Activated CD4-positive, alpha-beta T cell treated with anti-CD3 and anti-CD28 coated beads, Interleukin-2, amount 10 ng/mL, durations not matched to agents 7 days and 5 days (primary cell): ENCODE results near the gene CIB1. TPM values are rescaled to one million over a fixed set of nuclear protein-coding genes. Genes with fewer than 3 reads are reported as not detected.

Experiments
- CTCF ChIA-PET: fragments of 350-600 bp; sonication (Branson Sonifier 250); formaldehyde crosslinking; loops from one replicate; lab custom pipeline; 2021; ENCODE audit warnings: antibody characterized with exemption; lab: Charles Lee
- POLR2A ChIA-PET: fragments of 350-600 bp; sonication (Branson Sonifier 250); formaldehyde crosslinking; loops from one replicate; lab custom pipeline; 2021; ENCODE audit warnings: antibody characterized with exemption; lab: Charles Lee
- DNase-seq: peaks from one replicate; pipeline ENCODE4 v3.0.0-alpha.2; 2020
- H3K27ac Mint-ChIP-seq: one replicate; pipeline ENCODE4 v1.8.0; 2021; ENCODE audit warnings: mild to moderate bottlenecking, moderate library complexity, mixed read lengths
- H3K27me3 Mint-ChIP-seq: one replicate; pipeline ENCODE4 v1.8.0; 2021; ENCODE audit warnings: mixed read lengths
- H3K36me3 Mint-ChIP-seq: one replicate; pipeline ENCODE4 v1.8.0; 2021; ENCODE audit warnings: low read depth, mixed read lengths
- H3K4me1 Mint-ChIP-seq: one replicate; pipeline ENCODE4 v1.8.0; 2021; ENCODE audit warnings: mixed read lengths
- H3K4me3 Mint-ChIP-seq: one replicate; pipeline ENCODE4 v1.8.0; 2021; ENCODE audit warnings: mild to moderate bottlenecking, moderate library complexity, mixed read lengths
- H3K9me3 Mint-ChIP-seq: one replicate; pipeline ENCODE4 v1.8.0; 2021; ENCODE audit warnings: mixed read lengths
- total RNA-seq, 2 experiments: library from RNA; stranded (reverse); gene quantifications; one replicate each; pipeline ENCODE4 v1.2.3, GENCODE V29; 2021

Gene CIB1
- total RNA-seq, 2 experiments from 2014 or later = 75.4 to 83.5 TPM

GRCh38 chr15:90211440-90212143 is 22.1 kb downstream of the CIB1 start:
- Mint-ChIP-seq H3K27ac (no peak overlapping the region), H3K9me3 (no peaks in the 10 kb centered on the region), H3K4me1 (peaks cover 31% of the 10 kb centered on the region), H3K4me3 (no peak overlapping the region), H3K36me3 (peaks cover 3% of the 10 kb centered on the region), H3K27me3 (no peaks in the 10 kb centered on the region)
- ChIA-PET CTCF (interaction anchor here (1.1 kb wide), 1 partner anchor 10 kb away, joined by 3 read pairs; no protein-coding TSS in a partner anchor), POLR2A (no interaction called here)
- DNase-seq = no peak

GRCh38 chr15:90211009-90211408 is 22.7 kb downstream of the CIB1 start:
- ChIA-PET CTCF (no interaction called here), POLR2A (no interaction called here)
- peaks cover 29% of the 10 kb centered on the region for H3K4me1 Mint-ChIP-seq
- no peaks in the 10 kb centered on the region for H3K9me3 Mint-ChIP-seq
- DNase-seq = no peak
- H3K27me3 Mint-ChIP-seq = no peaks in the 10 kb centered on the region
- H3K27ac Mint-ChIP-seq = no peak overlapping the region
- H3K4me3 Mint-ChIP-seq = no peak overlapping the region
- peaks cover 3% of the 10 kb centered on the region for H3K36me3 Mint-ChIP-seq

- Mint-ChIP-seq H3K9me3 (no peaks in the 10 kb centered on the region), H3K27ac (peak overlapping the region; percentile 43), H3K4me3 (no peak overlapping the region), H3K36me3 (peaks cover 3% of the 10 kb centered on the region), H3K4me1 (peaks cover 29% of the 10 kb centered on the region), H3K27me3 (no peaks in the 10 kb centered on the region)
- CTCF ChIA-PET = no interaction called here
- POLR2A ChIA-PET = no interaction called here
- DNase-seq = no peak
Measured at GRCh38 chr15:90210593-90210992, 23.1 kb downstream of the CIB1 start.

- CTCF ChIA-PET = no interaction called here
- POLR2A ChIA-PET = no interaction called here
- H3K27me3 Mint-ChIP-seq = no peaks in the 10 kb centered on the region
- peaks cover 25% of the 10 kb centered on the region for H3K4me1 Mint-ChIP-seq
- no peak overlapping the region for H3K27ac Mint-ChIP-seq
- no peaks in the 10 kb centered on the region for H3K9me3 Mint-ChIP-seq
- peaks cover 3% of the 10 kb centered on the region for H3K36me3 Mint-ChIP-seq
- H3K4me3 Mint-ChIP-seq = no peak overlapping the region
- DNase-seq = no peak
Measured at GRCh38 chr15:90209591-90209990, 24.1 kb downstream of the CIB1 start.

GRCh38 chr15:90208356-90208755 is 25.4 kb downstream of the CIB1 start:
- Mint-ChIP-seq H3K36me3 (peaks cover 3% of the 10 kb centered on the region), H3K27ac (no peak overlapping the region), H3K4me3 (no peak overlapping the region), H3K27me3 (no peaks in the 10 kb centered on the region), H3K4me1 (peaks cover 22% of the 10 kb centered on the region), H3K9me3 (no peaks in the 10 kb centered on the region)
- DNase-seq = no peak
- POLR2A ChIA-PET = no interaction called here
- CTCF ChIA-PET = interaction anchor here (0.6 kb wide), 2 partner anchors 14 to 197 kb away, joined by 3 to 5 read pairs; no protein-coding TSS in a partner anchor

GRCh38 chr15:90207252-90207651 is 26.5 kb downstream of the CIB1 start:
- Mint-ChIP-seq H3K4me3 (no peak overlapping the region), H3K27ac (no peak overlapping the region), H3K4me1 (peaks cover 33% of the 10 kb centered on the region), H3K27me3 (peaks cover 5% of the 10 kb centered on the region), H3K9me3 (no peaks in the 10 kb centered on the region), H3K36me3 (peaks cover 3% of the 10 kb centered on the region)
- DNase-seq = no peak
- ChIA-PET CTCF (interaction anchor here (0.7 kb wide), 1 partner anchor 18 kb away, joined by 3 read pairs; no protein-coding TSS in a partner anchor), POLR2A (no interaction called here)

GRCh38 chr15:90205886-90206285 is 27.9 kb downstream of the CIB1 start:
- POLR2A ChIA-PET = no interaction called here
- Mint-ChIP-seq H3K27me3 (peaks cover 5% of the 10 kb centered on the region), H3K4me3 (no peak overlapping the region), H3K9me3 (no peaks in the 10 kb centered on the region), H3K27ac (no peak overlapping the region), H3K4me1 (peaks cover 30% of the 10 kb centered on the region), H3K36me3 (peaks cover 3% of the 10 kb centered on the region)
- no peak for DNase-seq
- CTCF ChIA-PET = interaction anchor here (0.8 to 1.0 kb wide), 2 partner anchors 11 to 14 kb away, joined by 3 to 4 read pairs; no protein-coding TSS in a partner anchor

- Mint-ChIP-seq H3K9me3 (no peaks in the 10 kb centered on the region), H3K4me3 (no peak overlapping the region), H3K4me1 (peaks cover 31% of the 10 kb centered on the region), H3K27ac (no peak overlapping the region), H3K36me3 (peaks cover 3% of the 10 kb centered on the region), H3K27me3 (peaks cover 5% of the 10 kb centered on the region)
- no peak for DNase-seq
- ChIA-PET CTCF (interaction anchor here (0.6 to 1.1 kb wide), 3 partner anchors 11 to 63 kb away, joined by 3 to 4 read pairs (median 3); no protein-coding TSS in a partner anchor), POLR2A (no interaction called here)
Measured at GRCh38 chr15:90205050-90205848, 28.5 kb downstream of the CIB1 start.

GRCh38 chr15:90203922-90204321 is 29.8 kb downstream of the CIB1 start:
- H3K27me3 Mint-ChIP-seq = peaks cover 5% of the 10 kb centered on the region
- H3K4me1 Mint-ChIP-seq = peaks cover 23% of the 10 kb centered on the region
- DNase-seq = no peak
- no peak overlapping the region for H3K27ac Mint-ChIP-seq
- no peaks in the 10 kb centered on the region for H3K9me3 Mint-ChIP-seq
- ChIA-PET POLR2A (no interaction called here), CTCF (interaction anchor here (0.6 to 4.2 kb wide), 3 partner anchors 11 to 95 kb away, joined by 3 to 17 read pairs (median 3); no protein-coding TSS in a partner anchor)
- no peak overlapping the region for H3K4me3 Mint-ChIP-seq
- peaks cover 3% of the 10 kb centered on the region for H3K36me3 Mint-ChIP-seq

GRCh38 chr15:90203473-90203872 is 30.3 kb downstream of the CIB1 start:
- Mint-ChIP-seq H3K4me1 (peaks cover 23% of the 10 kb centered on the region), H3K4me3 (no peak overlapping the region), H3K27ac (no peak overlapping the region), H3K27me3 (peaks cover 5% of the 10 kb centered on the region), H3K9me3 (no peaks in the 10 kb centered on the region), H3K36me3 (peaks cover 3% of the 10 kb centered on the region)
- CTCF ChIA-PET = interaction anchor here (0.7 to 4.2 kb wide), 5 partner anchors 12 to 24 kb away, joined by 3 to 17 read pairs (median 4); no protein-coding TSS in a partner anchor
- POLR2A ChIA-PET = no interaction called here
- DNase-seq = no peak

GRCh38 chr15:90202929-90203328 is 30.8 kb downstream of the CIB1 start:
- peaks cover 26% of the 10 kb centered on the region for H3K4me1 Mint-ChIP-seq
- H3K9me3 Mint-ChIP-seq = no peaks in the 10 kb centered on the region
- H3K27me3 Mint-ChIP-seq = peaks cover 5% of the 10 kb centered on the region
- DNase-seq = no peak
- no peak overlapping the region for H3K27ac Mint-ChIP-seq
- ChIA-PET POLR2A (no interaction called here), CTCF (interaction anchor here (0.7 to 4.2 kb wide), 5 partner anchors 12 to 24 kb away, joined by 3 to 17 read pairs (median 4); no protein-coding TSS in a partner anchor)
- H3K36me3 Mint-ChIP-seq = peaks cover 3% of the 10 kb centered on the region
- peak overlapping the region; percentile 82 for H3K4me3 Mint-ChIP-seq

- Mint-ChIP-seq H3K27me3 (peaks cover 5% of the 10 kb centered on the region), H3K27ac (no peak overlapping the region), H3K9me3 (no peaks in the 10 kb centered on the region), H3K36me3 (peaks cover 2% of the 10 kb centered on the region), H3K4me1 (peaks cover 26% of the 10 kb centered on the region), H3K4me3 (peak overlapping the region; percentile 72)
- POLR2A ChIA-PET = no interaction called here
- no peak for DNase-seq
- CTCF ChIA-PET = interaction anchor here (0.9 to 4.2 kb wide), 4 partner anchors 15 to 50 kb away, joined by 3 to 17 read pairs (median 8); no protein-coding TSS in a partner anchor
Measured at GRCh38 chr15:90201944-90202375, 31.8 kb downstream of the CIB1 start.
